HepG2 (cell line): ENCODE measurements around the gene CTNNBL1. TPM values are rescaled to one million over a fixed set of nuclear protein-coding genes. Genes with fewer than 3 reads are reported as not detected.
A peak's percentile ranks its signal among the peaks of the same experiment; 100 is the strongest.

ENCODE experiments used
- GATAD2A ChIP-seq: IDR thresholded peaks from 2 replicates; pipeline ENCODE4 v1.6.1; 2016
- GPN1 ChIP-seq: sonication (generic); formaldehyde crosslinking; IDR thresholded peaks from 2 replicates; pipeline ENCODE4 v1.5.1; 2020; ENCODE audit warnings: missing genetic modification reagents, borderline replicate concordance
- HNRNPK ChIP-seq: fragments of 200-400 bp; formaldehyde crosslinking; IDR thresholded peaks from 2 replicates; pipeline ENCODE4 v1.6.1; 2018; ENCODE audit warnings: low read length, low read depth, moderate library complexity, mild to moderate bottlenecking; ENCODE audit not compliant: poor library complexity, severe bottlenecking
- KAT2B ChIP-seq: fragments of 150-350 bp; IDR thresholded peaks from 2 replicates; pipeline ENCODE4 v1.6.1; 2014; ENCODE audit warnings: low read depth, low read length, borderline replicate concordance
- KDM4B ChIP-seq: sonication (generic); formaldehyde crosslinking; IDR thresholded peaks from 2 replicates; pipeline ENCODE4 v1.4.0; 2020; ENCODE audit warnings: missing genetic modification reagents
- KLF16 ChIP-seq, 2 experiments: sonication (generic) in 1 of 2; formaldehyde crosslinking in 1 of 2; IDR thresholded peaks; 2 replicates each; pipeline versions ENCODE4 v1.6.1 to v1.8.0; 2016 to 2023; ENCODE audit warnings: missing genetic modification reagents in 2 of 2, missing compliant biosample characterization in 1 of 2
- MED8 ChIP-seq: sonication (generic); formaldehyde crosslinking; IDR thresholded peaks from 2 replicates; pipeline ENCODE4 v1.8.1; 2023; ENCODE audit warnings: mild to moderate bottlenecking, missing genetic modification reagents; ENCODE audit not compliant: insufficient replicate concordance
- NBN ChIP-seq: fragments of 450-650 bp; conservative IDR thresholded peaks from 2 replicates; pipeline ENCODE4 v1.6.1; 2017
- PITX1 ChIP-seq: sonication (generic); formaldehyde crosslinking; IDR thresholded peaks from 2 replicates; pipeline ENCODE4 v1.5.1; 2020; ENCODE audit warnings: mild to moderate bottlenecking, missing genetic modification reagents
- RFX3 ChIP-seq: IDR thresholded peaks from 2 replicates; pipeline ENCODE4 v1.6.1; 2016; ENCODE audit warnings: missing biosample characterization, missing genetic modification reagents
- SIX4 ChIP-seq: sonication (generic); formaldehyde crosslinking; IDR thresholded peaks from 2 replicates; pipeline ENCODE4 v1.4.0; 2020; ENCODE audit warnings: missing genetic modification reagents
- SOX13 ChIP-seq, 3 experiments: fragments of 450-650 bp in 1 of 3; sonication (generic) in 1 of 3; formaldehyde crosslinking in 1 of 3; IDR thresholded peaks in 2 of 3; conservative IDR thresholded peaks in 1 of 3; 2 replicates each; pipeline versions ENCODE4 v1.5.0 to v1.6.1; 2016 to 2020; ENCODE audit warnings: antibody characterized with exemption in 1 of 3, mild to moderate bottlenecking in 1 of 3, missing compliant biosample characterization in 1 of 3, missing genetic modification reagents in 1 of 3, moderate library complexity in 1 of 3
- SPEN ChIP-seq: sonication (generic); formaldehyde crosslinking; IDR thresholded peaks from 2 replicates; pipeline ENCODE4 v1.5.1; 2020; ENCODE audit warnings: low read depth, mild to moderate bottlenecking, missing genetic modification reagents
- ZNF20 ChIP-seq: sonication (generic); formaldehyde crosslinking; IDR thresholded peaks from 2 replicates; pipeline ENCODE4 v1.4.0; 2020; ENCODE audit warnings: mild to moderate bottlenecking, moderate library complexity, missing genetic modification reagents
- ZNF274 ChIP-seq: sonication (generic); formaldehyde crosslinking; IDR thresholded peaks from 2 replicates; pipeline ENCODE4 v1.5.1; 2020; ENCODE audit warnings: mild to moderate bottlenecking, missing genetic modification reagents
- ZNF432 ChIP-seq: sonication (generic); formaldehyde crosslinking; IDR thresholded peaks from 2 replicates; pipeline ENCODE4 v1.5.0; 2020; ENCODE audit warnings: missing genetic modification reagents, mild to moderate bottlenecking, borderline replicate concordance
- polyA plus RNA-seq, 8 experiments: library from polyadenylated mRNA; depleted of rRNA in 3 of 8; stranded (reverse) in 7 of 8; unstranded in 1 of 8; fragments of >200 nt; fragmentation: Illumina TruSeq in 4 of 8; extraction: Trizol in 4 of 8; gene quantifications; 2 replicates each; pipeline versions ENCODE4 v1.2.1 to v1.2.3, GENCODE V29; 2011 to 2016; ENCODE audit warnings: low read depth in 4 of 8, missing spikeins in 1 of 8, mixed read lengths in 1 of 8; ENCODE audit not compliant: insufficient read depth in 1 of 8
- total RNA-seq, 5 experiments: library from RNA; depleted of rRNA; stranded (reverse); fragments of >200 nt; fragmentation: Illumina TruSeq; extraction: Trizol; gene quantifications; 2 replicates each; pipeline ENCODE4 v1.2.3, GENCODE V29; 2016; ENCODE audit warnings: low read depth in 1 of 5
- TF ChIP-seq, protein P1 (sequence below): IDR thresholded peaks from 2 replicates; pipeline ENCODE4 v1.6.1; 2016; ENCODE audit warnings: low read depth, borderline replicate concordance
- TF ChIP-seq, protein P2 (sequence below): fragments of 450-650 bp; IDR thresholded peaks from 2 replicates; pipeline ENCODE4 v1.6.1; 2016
- TF ChIP-seq, protein P3 (sequence below): IDR thresholded peaks from 2 replicates; pipeline ENCODE4 v1.6.1; 2016; ENCODE audit warnings: low read depth
- TF ChIP-seq, protein P4 (sequence below): sonication (generic); formaldehyde crosslinking; IDR thresholded peaks from 2 replicates; pipeline ENCODE4 v1.4.0; 2020; ENCODE audit warnings: missing genetic modification reagents
- TF ChIP-seq, protein P5 (sequence below): sonication (generic); formaldehyde crosslinking; IDR thresholded peaks from 2 replicates; pipeline ENCODE4 v1.9.0; 2022; ENCODE audit warnings: missing genetic modification reagents, mild to moderate bottlenecking, borderline replicate concordance

CTNNBL1 gene
- total and polyA plus RNA-seq, 2 of the 13 experiments (the other 11 are each of a cell fraction or from before 2014, with no cell fraction given) = 49.3 to 94.6 TPM

DNA sequence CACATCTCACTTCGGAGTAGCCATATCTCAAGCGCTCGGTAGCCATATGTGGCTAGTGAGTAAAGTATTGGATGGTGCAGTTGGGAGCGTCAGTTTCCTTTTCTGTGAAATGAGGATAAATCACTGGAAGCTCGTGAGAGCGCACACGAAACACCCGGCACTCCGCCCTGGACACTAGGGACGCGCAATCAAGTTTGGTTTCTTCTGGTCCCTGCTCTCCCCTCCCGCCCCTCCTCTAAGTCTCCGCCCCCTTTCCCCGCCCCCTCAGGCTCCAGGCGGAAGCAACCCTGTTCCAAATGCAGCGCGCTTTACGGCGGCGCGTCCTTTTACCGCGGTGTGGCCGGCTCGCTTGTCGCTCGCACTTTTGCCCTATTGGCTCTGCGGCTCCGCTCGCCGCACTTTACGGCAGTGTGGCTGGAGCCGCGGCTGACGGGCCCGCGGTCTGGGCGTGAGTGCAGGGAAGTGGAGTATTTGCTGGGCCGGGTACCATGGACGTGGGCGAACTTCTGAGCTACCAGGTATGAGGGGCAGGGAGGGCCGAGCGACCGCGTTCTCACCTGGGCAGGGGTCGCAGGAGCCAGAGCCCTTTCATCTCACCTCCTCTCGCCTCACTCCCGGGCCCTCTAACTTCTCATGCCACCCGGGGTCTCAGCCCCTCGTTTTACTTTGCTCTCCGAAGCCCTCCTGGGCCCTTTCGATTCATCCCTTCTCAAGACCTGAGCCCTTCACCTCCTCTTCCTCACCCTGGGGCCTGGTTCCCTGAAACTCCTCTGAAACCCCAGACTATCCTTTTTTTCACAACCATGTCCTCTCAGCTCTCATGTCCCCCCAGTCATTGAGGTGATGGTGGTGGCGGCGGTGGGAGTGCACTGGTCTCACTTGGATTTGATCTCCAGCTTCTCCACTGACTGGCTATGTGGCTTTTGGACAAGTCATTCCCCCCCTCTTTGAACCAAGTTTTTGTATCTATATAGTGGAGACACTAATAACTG is at the start of gene CTNNBL1 (continued):
- peak in 1 of 2 experiments; percentile 90; a peak in 2 of 4 replicates for TF ChIP-seq KLF16 (CRISPR knock-in tag; IDR thresholded peaks at IDR 0.05)
- TF ChIP-seq HNRNPK = peak; percentile 93
- peak; percentile 74 for TF ChIP-seq GATAD2A
- TF ChIP-seq PITX1 (CRISPR knock-in tag) = peak; percentile 83
- TF ChIP-seq, protein P1, sequence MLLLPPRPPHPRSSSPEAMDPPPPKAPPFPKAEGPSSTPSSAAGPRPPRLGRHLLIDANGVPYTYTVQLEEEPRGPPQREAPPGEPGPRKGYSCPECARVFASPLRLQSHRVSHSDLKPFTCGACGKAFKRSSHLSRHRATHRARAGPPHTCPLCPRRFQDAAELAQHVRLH = peak; percentile 95
- peak; percentile 57 for TF ChIP-seq RFX3 (CRISPR knock-in tag)
- TF ChIP-seq SIX4 = peak; percentile 43; the same call in 1 of the 2 replicates
- TF ChIP-seq, protein P2, sequence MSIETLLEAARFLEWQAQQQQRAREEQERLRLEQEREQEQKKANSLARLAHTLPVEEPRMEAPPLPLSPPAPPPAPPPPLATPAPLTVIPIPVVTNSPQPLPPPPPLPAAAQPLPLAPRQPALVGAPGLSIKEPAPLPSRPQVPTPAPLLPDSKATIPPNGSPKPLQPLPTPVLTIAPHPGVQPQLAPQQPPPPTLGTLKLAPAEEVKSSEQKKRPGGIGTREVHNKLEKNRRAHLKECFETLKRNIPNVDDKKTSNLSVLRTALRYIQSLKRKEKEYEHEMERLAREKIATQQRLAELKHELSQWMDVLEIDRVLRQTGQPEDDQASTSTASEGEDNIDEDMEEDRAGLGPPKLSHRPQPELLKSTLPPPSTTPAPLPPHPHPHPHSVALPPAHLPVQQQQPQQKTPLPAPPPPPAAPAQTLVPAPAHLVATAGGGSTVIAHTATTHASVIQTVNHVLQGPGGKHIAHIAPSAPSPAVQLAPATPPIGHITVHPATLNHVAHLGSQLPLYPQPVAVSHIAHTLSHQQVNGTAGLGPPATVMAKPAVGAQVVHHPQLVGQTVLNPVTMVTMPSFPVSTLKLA = peak; percentile 50
- no peak for TF ChIP-seq NBN
- peak; percentile 52 for TF ChIP-seq MED8 (CRISPR knock-in tag)
- TF ChIP-seq SPEN (CRISPR knock-in tag) = peak; percentile 97
- TF ChIP-seq KAT2B = no peak
- TF ChIP-seq, protein P3, sequence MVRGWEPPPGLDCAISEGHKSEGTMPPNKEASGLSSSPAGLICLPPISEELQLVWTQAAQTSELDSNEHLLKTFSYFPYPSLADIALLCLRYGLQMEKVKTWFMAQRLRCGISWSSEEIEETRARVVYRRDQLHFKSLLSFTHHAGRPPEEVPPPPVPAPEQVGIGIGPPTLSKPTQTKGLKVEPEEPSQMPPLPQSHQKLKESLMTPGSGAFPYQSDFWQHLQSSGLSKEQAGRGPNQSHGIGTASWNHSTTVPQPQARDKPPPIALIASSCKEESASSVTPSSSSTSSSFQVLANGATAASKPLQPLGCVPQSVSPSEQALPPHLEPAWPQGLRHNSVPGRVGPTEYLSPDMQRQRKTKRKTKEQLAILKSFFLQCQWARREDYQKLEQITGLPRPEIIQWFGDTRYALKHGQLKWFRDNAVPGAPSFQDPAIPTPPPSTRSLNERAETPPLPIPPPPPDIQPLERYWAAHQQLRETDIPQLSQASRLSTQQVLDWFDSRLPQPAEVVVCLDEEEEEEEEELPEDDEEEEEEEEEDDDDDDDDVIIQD = peak; percentile 54; the same call in 1 of the 2 replicates
- peak; percentile 39; the same call in 1 of the 2 replicates for TF ChIP-seq ZNF274 (CRISPR knock-in tag)
- TF ChIP-seq, protein P4, sequence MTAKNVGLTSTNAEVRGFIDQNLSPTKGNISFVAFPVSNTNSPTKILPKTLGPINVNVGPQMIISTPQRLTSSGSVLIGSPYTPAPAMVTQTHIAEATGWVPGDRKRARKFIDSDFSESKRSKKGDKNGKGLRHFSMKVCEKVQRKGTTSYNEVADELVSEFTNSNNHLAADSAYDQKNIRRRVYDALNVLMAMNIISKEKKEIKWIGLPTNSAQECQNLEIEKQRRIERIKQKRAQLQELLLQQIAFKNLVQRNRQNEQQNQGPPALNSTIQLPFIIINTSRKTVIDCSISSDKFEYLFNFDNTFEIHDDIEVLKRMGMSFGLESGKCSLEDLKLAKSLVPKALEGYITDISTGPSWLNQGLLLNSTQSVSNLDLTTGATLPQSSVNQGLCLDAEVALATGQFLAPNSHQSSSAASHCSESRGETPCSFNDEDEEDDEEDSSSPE (CRISPR knock-in tag) = peak; percentile 93
- no peak for TF ChIP-seq ZNF432 (CRISPR knock-in tag)
- TF ChIP-seq KDM4B (CRISPR knock-in tag) = peak; percentile 93; the same call in 1 of the 2 replicates
- TF ChIP-seq, protein P5, sequence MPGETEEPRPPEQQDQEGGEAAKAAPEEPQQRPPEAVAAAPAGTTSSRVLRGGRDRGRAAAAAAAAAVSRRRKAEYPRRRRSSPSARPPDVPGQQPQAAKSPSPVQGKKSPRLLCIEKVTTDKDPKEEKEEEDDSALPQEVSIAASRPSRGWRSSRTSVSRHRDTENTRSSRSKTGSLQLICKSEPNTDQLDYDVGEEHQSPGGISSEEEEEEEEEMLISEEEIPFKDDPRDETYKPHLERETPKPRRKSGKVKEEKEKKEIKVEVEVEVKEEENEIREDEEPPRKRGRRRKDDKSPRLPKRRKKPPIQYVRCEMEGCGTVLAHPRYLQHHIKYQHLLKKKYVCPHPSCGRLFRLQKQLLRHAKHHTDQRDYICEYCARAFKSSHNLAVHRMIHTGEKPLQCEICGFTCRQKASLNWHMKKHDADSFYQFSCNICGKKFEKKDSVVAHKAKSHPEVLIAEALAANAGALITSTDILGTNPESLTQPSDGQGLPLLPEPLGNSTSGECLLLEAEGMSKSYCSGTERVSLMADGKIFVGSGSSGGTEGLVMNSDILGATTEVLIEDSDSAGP (CRISPR knock-in tag) = peak; percentile 95
- TF ChIP-seq GPN1 (CRISPR knock-in tag) = peak; percentile 33; the same call in 1 of the 2 replicates
- TF ChIP-seq SOX13 (IDR thresholded peaks at IDR 0.05) = peak; percentile 49
- peak in 1 of 2 experiments; percentile 48; a peak in 2 of 4 replicates for TF ChIP-seq SOX13 (CRISPR knock-in tag; conservative IDR thresholded peaks at IDR 0.05 in 1 of 2, IDR thresholded peaks at IDR 0.05 in 1 of 2)
- 0 out of 2 replicates have a peak, but pooled peaks have one; percentile 62 for TF ChIP-seq ZNF20 (CRISPR knock-in tag)
